CD8-positive, alpha-beta memory T cell (primary cell): ENCODE results near the gene PRAF2. TPM values are rescaled to one million over a fixed set of nuclear protein-coding genes. Genes with fewer than 3 reads are reported as not detected.

Source experiments
- CTCF ChIA-PET: fragments of 350-600 bp; sonication (Branson Sonifier 250); formaldehyde crosslinking; loops from one replicate; lab custom pipeline; 2021; ENCODE audit warnings: antibody characterized with exemption; lab: Charles Lee
- POLR2A ChIA-PET: fragments of 350-600 bp; sonication (Branson Sonifier 250); formaldehyde crosslinking; loops from one replicate; lab custom pipeline; 2021; ENCODE audit warnings: antibody characterized with exemption; lab: Charles Lee
- DNase-seq, 5 donors: peaks; one replicate each; pipeline versions ENCODE4 v3.0.0 to v3.0.0-alpha.2; 2020 to 2022; ENCODE audit warnings: mixed read lengths in 1 of 5
- H3K27ac ChIP-seq: one replicate; pipeline ENCODE4 v1.7.0; 2013; ENCODE audit warnings: low read depth, mild to moderate bottlenecking, low read length, moderate library complexity
- H3K27me3 ChIP-seq: 2 replicates; pipeline ENCODE4 v1.7.0; 2013; ENCODE audit warnings: low read length, mild to moderate bottlenecking; ENCODE audit not compliant: insufficient read depth, poor library complexity, severe bottlenecking
- H3K36me3 ChIP-seq: 2 replicates; pipeline ENCODE4 v1.7.0; 2013; ENCODE audit warnings: mild to moderate bottlenecking, low read length, moderate library complexity; ENCODE audit not compliant: insufficient read depth
- H3K4me1 ChIP-seq: 2 replicates; pipeline ENCODE4 v1.7.0; 2013; ENCODE audit warnings: mild to moderate bottlenecking, low read length, moderate library complexity; ENCODE audit not compliant: insufficient read depth
- H3K4me3 ChIP-seq: 2 replicates; pipeline ENCODE4 v1.7.0; 2013; ENCODE audit warnings: mild to moderate bottlenecking, low read length
- H3K9me3 ChIP-seq: 2 replicates; pipeline ENCODE4 v1.7.0; 2013; ENCODE audit warnings: mild to moderate bottlenecking, low read length
- H3K27ac Mint-ChIP-seq, 8 donors: one replicate each; pipeline ENCODE4 v1.8.0; 2020 to 2021; ENCODE audit warnings: mixed read lengths in 8 of 8, mild to moderate bottlenecking in 6 of 8, inconsistent platforms in 3 of 8, moderate library complexity in 3 of 8
- H3K27me3 Mint-ChIP-seq, 2 donors: one replicate each; pipeline ENCODE4 v1.8.0; 2020 to 2021; ENCODE audit warnings: mixed read lengths in 2 of 2, mild to moderate bottlenecking in 1 of 2, moderate library complexity in 1 of 2
- H3K36me3 Mint-ChIP-seq, 3 donors: one replicate each; pipeline ENCODE4 v1.8.0; 2020 to 2021; ENCODE audit warnings: mixed read lengths in 3 of 3, inconsistent platforms in 1 of 3, mild to moderate bottlenecking in 1 of 3
- H3K4me1 Mint-ChIP-seq, 3 donors: one replicate each; pipeline ENCODE4 v1.8.0; 2020 to 2021; ENCODE audit warnings: mixed read lengths in 3 of 3, inconsistent platforms in 1 of 3, mild to moderate bottlenecking in 1 of 3
- H3K4me3 Mint-ChIP-seq, 7 donors: one replicate each; pipeline ENCODE4 v1.8.0; 2020 to 2021; ENCODE audit warnings: mixed read lengths in 7 of 7, mild to moderate bottlenecking in 6 of 7, moderate library complexity in 4 of 7, inconsistent platforms in 2 of 7
- H3K9me3 Mint-ChIP-seq, 5 donors: one replicate each; pipeline ENCODE4 v1.8.0; 2020 to 2022; ENCODE audit warnings: mixed read lengths in 5 of 5, mild to moderate bottlenecking in 3 of 5, moderate library complexity in 2 of 5, inconsistent platforms in 1 of 5
- polyA plus RNA-seq: library from polyadenylated mRNA; unstranded; fragments of 300-500 nt; fragmentation: Illumina TruSeq; gene quantifications from one replicate; pipeline ENCODE4 v1.2.3, GENCODE V29; 2021
- total RNA-seq, 2 experiments: library from RNA; stranded (reverse); gene quantifications; one replicate each; pipeline ENCODE4 v1.2.3, GENCODE V29; 2021

Gene PRAF2
- total and polyA plus RNA-seq, 3 experiments from 2014 or later: 13.1 to 62.6 (median 14.5) TPM

- H3K4me3 ChIP-seq: no peak overlapping the region
- Mint-ChIP-seq H3K27me3 (peaks cover 0 to 5% of the 10 kb centered on the region in 2 donors), H3K27ac (no peak overlapping the region), H3K4me1 (no peaks in the 10 kb centered on the region), H3K36me3 (peaks cover 0 to 33% (median 0%) of the 10 kb centered on the region in 3 donors), H3K9me3 (no peaks in the 10 kb centered on the region), H3K4me3 (no peak overlapping the region)
- H3K4me1 ChIP-seq: no peaks in the 10 kb centered on the region
- no peaks in the 10 kb centered on the region for H3K27me3 ChIP-seq
- ChIA-PET POLR2A (no interaction called here), CTCF (no interaction called here)
- H3K27ac ChIP-seq: no peak overlapping the region
- no peaks in the 10 kb centered on the region for H3K36me3 ChIP-seq
- H3K9me3 ChIP-seq: no peaks in the 10 kb centered on the region
- no peak for DNase-seq
These were observed 9.5 kb downstream of the PRAF2 start for GRCh38 chrX:49064303-49064702.

GRCh38 chrX:49063715-49064114 lies 10.1 kb downstream of the PRAF2 start:
- H3K4me1 ChIP-seq: no peaks in the 10 kb centered on the region
- no peak overlapping the region for H3K27ac ChIP-seq
- H3K27me3 ChIP-seq: no peaks in the 10 kb centered on the region
- Mint-ChIP-seq H3K4me1 (no peaks in the 10 kb centered on the region), H3K27me3 (peaks cover 0 to 5% of the 10 kb centered on the region in 2 donors), H3K27ac (no peak overlapping the region), H3K4me3 (no peak overlapping the region), H3K9me3 (no peaks in the 10 kb centered on the region), H3K36me3 (peaks cover 0 to 33% (median 0%) of the 10 kb centered on the region in 3 donors)
- H3K36me3 ChIP-seq: no peaks in the 10 kb centered on the region
- DNase-seq: no peak
- CTCF ChIA-PET: no interaction called here
- H3K9me3 ChIP-seq: no peaks in the 10 kb centered on the region
- H3K4me3 ChIP-seq: no peak overlapping the region
- POLR2A ChIA-PET: no interaction called here

- Histone ChIP-seq H3K4me3 (no peak overlapping the region), H3K36me3 (no peaks in the 10 kb centered on the region), H3K27me3 (no peaks in the 10 kb centered on the region), H3K27ac (no peak overlapping the region), H3K9me3 (no peaks in the 10 kb centered on the region), H3K4me1 (no peaks in the 10 kb centered on the region)
- no peak for DNase-seq
- POLR2A ChIA-PET: no interaction called here
- no peak overlapping the region for H3K4me3 Mint-ChIP-seq
- H3K4me1 Mint-ChIP-seq: peaks cover 1 to 4% (median 2%) of the 10 kb centered on the region in 3 donors
- CTCF ChIA-PET: no interaction called here
- peaks cover 0 to 27% (median 0%) of the 10 kb centered on the region in 3 donors for H3K36me3 Mint-ChIP-seq
- peaks cover 0 to 4% of the 10 kb centered on the region in 2 donors for H3K27me3 Mint-ChIP-seq
- peak overlapping the region in 2 of 8 donors; percentile 22 to 94 for H3K27ac Mint-ChIP-seq
- H3K9me3 Mint-ChIP-seq: no peaks in the 10 kb centered on the region
These were observed 11.9 kb downstream of the PRAF2 start for GRCh38 chrX:49061916-49062315.

GRCh38 chrX:49061490-49061889 lies 12.3 kb downstream of the PRAF2 start:
- H3K4me3 Mint-ChIP-seq: no peak overlapping the region
- DNase-seq: no peak
- no peaks in the 10 kb centered on the region for H3K27me3 ChIP-seq
- no peak overlapping the region for H3K4me3 ChIP-seq
- peaks cover 2 to 8% (median 5%) of the 10 kb centered on the region in 3 donors for H3K4me1 Mint-ChIP-seq
- H3K4me1 ChIP-seq: no peaks in the 10 kb centered on the region
- ChIA-PET POLR2A (no interaction called here), CTCF (no interaction called here)
- no peak overlapping the region for H3K27ac ChIP-seq
- peaks cover 0 to 4% of the 10 kb centered on the region in 2 donors for H3K27me3 Mint-ChIP-seq
- H3K27ac Mint-ChIP-seq: peak overlapping the region in 2 of 8 donors; percentile 22 to 40
- peaks cover 0 to 23% (median 0%) of the 10 kb centered on the region in 3 donors for H3K36me3 Mint-ChIP-seq
- no peaks in the 10 kb centered on the region for H3K9me3 ChIP-seq
- H3K9me3 Mint-ChIP-seq: no peaks in the 10 kb centered on the region
- H3K36me3 ChIP-seq: no peaks in the 10 kb centered on the region

- Mint-ChIP-seq H3K27me3 (peaks cover 0 to 4% of the 10 kb centered on the region in 2 donors), H3K4me3 (no peak overlapping the region), H3K9me3 (no peaks in the 10 kb centered on the region), H3K36me3 (peaks cover 0 to 20% (median 0%) of the 10 kb centered on the region in 3 donors), H3K4me1 (peaks cover 2 to 10% (median 5%) of the 10 kb centered on the region in 3 donors), H3K27ac (no peak overlapping the region)
- H3K27ac ChIP-seq: no peak overlapping the region
- no peaks in the 10 kb centered on the region for H3K4me1 ChIP-seq
- ChIA-PET CTCF (no interaction called here), POLR2A (no interaction called here)
- no peaks in the 10 kb centered on the region for H3K27me3 ChIP-seq
- no peaks in the 10 kb centered on the region for H3K9me3 ChIP-seq
- no peaks in the 10 kb centered on the region for H3K36me3 ChIP-seq
- H3K4me3 ChIP-seq: no peak overlapping the region
- no peak for DNase-seq
These were observed 12.9 kb downstream of the PRAF2 start for GRCh38 chrX:49060914-49061313.

- Mint-ChIP-seq H3K36me3 (peaks cover 0 to 15% (median 0%) of the 10 kb centered on the region in 3 donors), H3K4me1 (peaks cover 11 to 22% (median 14%) of the 10 kb centered on the region in 3 donors), H3K4me3 (no peak overlapping the region), H3K9me3 (no peaks in the 10 kb centered on the region), H3K27ac (peak overlapping the region in 1 of 8 donors; percentile 47), H3K27me3 (peaks cover 0 to 8% of the 10 kb centered on the region in 2 donors)
- H3K4me3 ChIP-seq: no peak overlapping the region
- CTCF ChIA-PET: no interaction called here
- POLR2A ChIA-PET: no interaction called here
- H3K36me3 ChIP-seq: no peaks in the 10 kb centered on the region
- H3K27me3 ChIP-seq: no peaks in the 10 kb centered on the region
- no peak overlapping the region for H3K27ac ChIP-seq
- no peak for DNase-seq
- H3K4me1 ChIP-seq: peaks cover 5% of the 10 kb centered on the region
- no peaks in the 10 kb centered on the region for H3K9me3 ChIP-seq
These were observed 14.1 kb downstream of the PRAF2 start for GRCh38 chrX:49059681-49060085.

GRCh38 chrX:49059201-49059600 lies 14.6 kb downstream of the PRAF2 start:
- Histone ChIP-seq H3K27me3 (no peaks in the 10 kb centered on the region), H3K27ac (no peak overlapping the region), H3K36me3 (no peaks in the 10 kb centered on the region), H3K4me3 (no peak overlapping the region), H3K9me3 (no peaks in the 10 kb centered on the region), H3K4me1 (peaks cover 10% of the 10 kb centered on the region)
- Mint-ChIP-seq H3K9me3 (no peaks in the 10 kb centered on the region), H3K27ac (peak overlapping the region in 1 of 8 donors; percentile 43), H3K27me3 (peaks cover 0 to 10% of the 10 kb centered on the region in 2 donors), H3K4me3 (no peak overlapping the region), H3K4me1 (peaks cover 16 to 27% (median 19%) of the 10 kb centered on the region in 3 donors), H3K36me3 (peaks cover 0 to 12% (median 0%) of the 10 kb centered on the region in 3 donors)
- DNase-seq: no peak
- POLR2A ChIA-PET: no interaction called here
- CTCF ChIA-PET: no interaction called here

- POLR2A ChIA-PET: no interaction called here
- H3K9me3 Mint-ChIP-seq: no peaks in the 10 kb centered on the region
- peak within 1 kb of the TSS in 3 of 8 donors; percentile 42 to 47 (median 43) for H3K27ac Mint-ChIP-seq
- Histone ChIP-seq H3K4me1 (peaks cover 14% of the 10 kb centered on the region), H3K4me3 (no peak within 1 kb of the TSS), H3K27ac (no peak within 1 kb of the TSS), H3K27me3 (no peaks in the 10 kb centered on the region), H3K36me3 (no peaks in the 10 kb centered on the region), H3K9me3 (no peaks in the 10 kb centered on the region)
- H3K36me3 Mint-ChIP-seq: peaks cover 0 to 12% (median 0%) of the 10 kb centered on the region in 3 donors
- peaks cover 0 to 10% of the 10 kb centered on the region in 2 donors for H3K27me3 Mint-ChIP-seq
- no peak for DNase-seq
- CTCF ChIA-PET: no interaction called here
- no peak within 1 kb of the TSS for H3K4me3 Mint-ChIP-seq
- H3K4me1 Mint-ChIP-seq: peaks cover 19 to 31% (median 23%) of the 10 kb centered on the region in 3 donors
These were observed 15.0 kb downstream of the PRAF2 start, which contains the start of gene CCDC120 for GRCh38 chrX:49058794-49059193. Gene CCDC120 (plus strand): TSS chrX:49058999. CDS start chrX:49062042, 3,043 bp downstream.
